Activated CD4-positive, alpha-beta T cell treated with anti-CD3 and anti-CD28 coated beads, Interleukin-2, amount 10 ng/mL, durations not matched to agents 24 days and 14 days (primary cell): Measurements from ENCODE around the gene NT5DC1. TPM values are rescaled to one million over a fixed set of nuclear protein-coding genes. Genes with fewer than 3 reads are reported as not detected.

Source experiments
- DNase-seq: peaks from one replicate; pipeline ENCODE4 v3.0.0; 2022
- H3K27ac Mint-ChIP-seq: one replicate; pipeline ENCODE4 v1.8.0; 2022; ENCODE audit warnings: mild to moderate bottlenecking, mixed read lengths
- H3K27me3 Mint-ChIP-seq: one replicate; pipeline ENCODE4 v1.8.0; 2022; ENCODE audit warnings: mixed read lengths
- H3K36me3 Mint-ChIP-seq: one replicate; pipeline ENCODE4 v1.8.0; 2022; ENCODE audit warnings: low read depth, mild to moderate bottlenecking, mixed read lengths
- H3K4me1 Mint-ChIP-seq: one replicate; pipeline ENCODE4 v1.8.0; 2021; ENCODE audit warnings: mixed read lengths
- H3K4me3 Mint-ChIP-seq: one replicate; pipeline ENCODE4 v1.8.0; 2022; ENCODE audit warnings: mild to moderate bottlenecking, moderate library complexity, mixed read lengths
- H3K9me3 Mint-ChIP-seq: one replicate; pipeline ENCODE4 v1.8.0; 2021; ENCODE audit warnings: mixed read lengths
- intact Hi-C: fragments of 100-400 bp; cut with micrococcal nuclease; formaldehyde crosslinking; loops from one replicate; pipeline ENCODE4 v1.15.1; 2023
- total RNA-seq: library from RNA; stranded (reverse); gene quantifications from 2 replicates; pipeline ENCODE4 v1.2.3, GENCODE V29; 2022

NT5DC1 gene
- total RNA-seq, 1 donor from 2014 or later = 38.9 TPM

DNA sequence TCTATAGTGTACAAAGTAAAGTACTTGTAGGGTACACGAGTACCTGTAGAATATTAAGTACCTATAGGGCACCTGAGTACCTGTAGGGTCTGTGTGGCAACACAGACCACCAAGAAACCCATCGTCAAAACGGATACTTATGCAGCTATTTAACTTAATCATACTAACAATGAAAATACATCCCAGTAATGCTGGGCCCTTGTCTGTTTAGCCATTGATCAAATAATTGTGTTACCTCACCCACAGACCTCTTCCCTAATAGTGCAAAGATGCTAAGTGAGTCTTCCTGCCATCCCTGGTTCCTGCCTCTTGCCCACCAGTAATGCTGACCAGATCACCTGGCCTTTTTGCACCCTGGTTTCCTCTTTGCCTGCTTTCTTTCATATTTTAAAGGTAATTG lies 32.8 kb downstream of the NT5DC1 start:
- Mint-ChIP-seq H3K27me3 (no peaks in the 10 kb centered on the region), H3K4me3 (no peak overlapping the region), H3K9me3 (no peaks in the 10 kb centered on the region), H3K4me1 (peaks cover 7% of the 10 kb centered on the region), H3K27ac (no peak overlapping the region), H3K36me3 (peaks cover 4% of the 10 kb centered on the region)
- intact Hi-C loops = no loop called here
- no peak for DNase-seq

DNA sequence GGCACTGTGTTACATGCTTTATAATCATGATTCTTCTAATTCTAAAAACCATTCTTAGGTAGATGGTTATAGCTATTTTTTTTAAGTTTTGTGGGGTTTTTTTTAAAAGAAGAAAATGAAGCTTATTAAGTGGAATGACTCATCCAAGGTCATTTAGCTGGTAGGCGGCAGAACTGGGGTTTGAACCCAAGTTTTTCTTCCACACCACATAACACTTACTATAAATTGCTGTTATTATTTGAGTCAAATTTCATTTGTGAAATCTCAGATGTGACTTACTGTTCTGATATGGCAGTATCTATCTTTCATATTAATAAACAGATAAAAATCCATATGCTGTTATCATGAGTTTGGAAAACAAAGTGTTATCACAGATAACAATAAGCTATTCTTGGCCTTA lies 35.7 kb downstream of the NT5DC1 start:
- intact Hi-C loops = no loop called here
- Mint-ChIP-seq H3K27ac (no peak overlapping the region), H3K36me3 (peaks cover 4% of the 10 kb centered on the region), H3K27me3 (no peaks in the 10 kb centered on the region), H3K4me3 (no peak overlapping the region), H3K4me1 (peaks cover 5% of the 10 kb centered on the region), H3K9me3 (no peaks in the 10 kb centered on the region)
- DNase-seq = no peak

GRCh38 chr6:116136933-116137340 lies 36.3 kb downstream of the NT5DC1 start:
- Mint-ChIP-seq H3K4me1 (peaks cover 5% of the 10 kb centered on the region), H3K27me3 (no peaks in the 10 kb centered on the region), H3K36me3 (peaks cover 1% of the 10 kb centered on the region), H3K9me3 (no peaks in the 10 kb centered on the region), H3K4me3 (no peak overlapping the region), H3K27ac (no peak overlapping the region)
- intact Hi-C loops = no loop called here
- peak; percentile 62 for DNase-seq

DNA sequence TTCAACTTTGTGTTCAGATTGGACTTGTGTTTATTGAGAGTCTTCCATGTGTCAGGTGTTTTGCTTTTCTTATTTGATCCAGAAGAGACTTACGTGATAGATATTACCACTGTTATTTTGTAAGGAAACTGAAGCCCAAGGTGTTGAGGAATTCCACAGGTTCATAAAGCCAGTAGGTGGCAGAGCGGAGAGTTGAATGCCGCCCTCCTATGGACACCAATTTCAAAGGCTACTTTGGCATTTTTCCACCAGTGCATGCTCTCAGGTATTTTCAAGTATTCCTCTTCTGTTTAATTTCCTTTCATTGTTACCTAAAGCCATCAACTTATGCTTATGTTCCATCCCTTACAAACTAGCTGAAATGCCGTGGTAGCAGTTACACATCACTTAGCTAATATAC lies 39.3 kb downstream of the NT5DC1 start:
- intact Hi-C loops = no loop called here
- Mint-ChIP-seq H3K9me3 (no peaks in the 10 kb centered on the region), H3K4me3 (no peak overlapping the region), H3K36me3 (no peaks in the 10 kb centered on the region), H3K27ac (no peak overlapping the region), H3K4me1 (peaks cover 5% of the 10 kb centered on the region), H3K27me3 (no peaks in the 10 kb centered on the region)
- no peak for DNase-seq

DNA sequence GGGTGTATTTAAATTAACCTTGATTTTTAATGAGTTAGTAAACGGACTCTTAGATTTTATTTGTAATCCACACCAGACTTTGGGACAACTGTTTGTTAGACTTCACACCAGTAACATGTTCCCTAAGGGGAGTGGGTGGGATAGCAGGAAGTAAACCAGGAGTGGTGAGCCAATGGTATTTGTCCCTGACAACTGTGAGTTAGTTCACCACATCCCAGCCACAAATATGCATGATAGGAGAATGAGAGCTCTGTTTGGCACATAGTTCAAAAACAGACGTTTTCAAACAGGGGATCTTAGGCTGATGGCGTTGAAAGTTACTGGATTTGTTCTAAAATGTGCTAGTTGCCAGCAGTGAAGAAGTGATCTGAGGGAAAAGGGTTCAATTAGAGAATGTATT lies 44.0 kb downstream of the NT5DC1 start:
- Mint-ChIP-seq H3K36me3 (no peaks in the 10 kb centered on the region), H3K27me3 (no peaks in the 10 kb centered on the region), H3K4me3 (no peak overlapping the region), H3K27ac (no peak overlapping the region), H3K9me3 (no peaks in the 10 kb centered on the region), H3K4me1 (no peaks in the 10 kb centered on the region)
- intact Hi-C loops = no loop called here
- no peak for DNase-seq

- Mint-ChIP-seq H3K27me3 (no peaks in the 10 kb centered on the region), H3K4me3 (no peak overlapping the region), H3K36me3 (no peaks in the 10 kb centered on the region), H3K9me3 (no peaks in the 10 kb centered on the region), H3K4me1 (no peaks in the 10 kb centered on the region), H3K27ac (no peak overlapping the region)
- DNase-seq = no peak
- intact Hi-C loops = no loop called here
These were observed 45.4 kb downstream of the NT5DC1 start for GRCh38 chr6:116145803-116146675.

- Mint-ChIP-seq H3K4me1 (no peaks in the 10 kb centered on the region), H3K27me3 (no peaks in the 10 kb centered on the region), H3K4me3 (no peak overlapping the region), H3K9me3 (no peaks in the 10 kb centered on the region), H3K36me3 (no peaks in the 10 kb centered on the region), H3K27ac (no peak overlapping the region)
- intact Hi-C loops = no loop called here
- no peak for DNase-seq
These were observed 52.0 kb downstream of the NT5DC1 start for GRCh38 chr6:116152620-116153019.

DNA sequence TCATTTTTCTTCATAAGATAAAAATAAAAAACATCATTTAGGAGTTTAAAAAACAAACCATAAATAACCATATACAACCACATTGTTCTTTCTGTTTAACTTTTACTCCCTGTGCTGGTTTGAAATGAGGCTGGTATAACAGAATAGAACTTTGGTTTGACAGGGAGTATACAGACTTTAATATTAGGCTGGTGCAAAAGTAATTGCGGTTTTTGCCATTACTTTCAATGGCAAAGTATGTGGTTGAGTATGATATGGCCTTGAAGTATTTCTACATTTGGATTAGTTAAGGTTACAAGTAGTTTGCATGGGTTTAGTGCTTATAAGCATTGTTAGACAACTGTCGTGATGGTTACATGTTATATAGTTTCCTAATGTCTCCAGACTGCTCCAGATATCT lies 54.2 kb downstream of the NT5DC1 start:
- Mint-ChIP-seq H3K27ac (no peak overlapping the region), H3K4me3 (no peak overlapping the region), H3K9me3 (no peaks in the 10 kb centered on the region), H3K27me3 (no peaks in the 10 kb centered on the region), H3K36me3 (no peaks in the 10 kb centered on the region), H3K4me1 (no peaks in the 10 kb centered on the region)
- no peak for DNase-seq
- intact Hi-C loops = no loop called here

DNA sequence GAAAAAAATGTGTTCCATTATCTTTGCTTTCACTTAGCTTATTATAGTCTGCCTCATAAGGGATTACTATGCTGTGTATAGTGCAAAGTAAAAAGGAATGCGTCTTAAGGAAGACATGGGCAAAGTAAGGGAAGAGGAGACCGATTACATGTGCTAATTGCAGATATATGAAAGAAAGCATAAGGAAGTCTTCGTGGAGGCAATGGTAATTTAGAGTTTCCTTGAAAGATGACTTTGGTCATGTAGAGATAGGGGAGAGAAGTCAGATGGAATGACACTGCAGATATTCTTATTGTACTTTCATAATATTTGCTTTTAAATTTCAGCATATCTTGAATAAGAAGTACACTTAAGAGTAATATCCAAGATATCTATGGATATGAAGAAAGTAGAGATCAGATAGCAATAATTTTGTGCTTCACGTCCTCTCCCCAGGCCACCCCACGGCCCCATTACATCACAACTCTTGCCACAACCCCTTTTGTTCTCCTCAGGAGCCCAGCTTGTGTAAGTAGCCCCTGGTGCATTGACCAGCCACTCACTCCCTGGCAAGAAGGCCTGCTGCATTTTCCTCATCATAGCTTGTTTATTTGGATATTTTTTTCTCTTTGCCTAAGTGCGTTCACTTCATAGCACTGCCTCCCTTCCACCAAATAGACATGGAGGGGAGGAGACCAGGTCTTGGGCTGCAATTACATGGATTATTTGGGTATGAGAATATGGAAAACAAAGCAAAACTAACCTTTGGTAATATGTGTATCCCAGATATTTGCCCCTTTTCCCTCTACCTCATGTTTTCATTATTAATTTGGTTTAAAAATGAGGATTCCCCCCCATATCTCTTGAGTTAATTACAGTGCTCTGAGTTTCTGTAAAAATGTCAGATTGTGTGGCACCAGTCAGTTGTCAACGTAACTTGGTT lies 56.0 kb downstream of the NT5DC1 start:
- intact Hi-C loops = no loop called here
- DNase-seq = no peak
- Mint-ChIP-seq H3K9me3 (no peaks in the 10 kb centered on the region), H3K4me1 (no peaks in the 10 kb centered on the region), H3K4me3 (no peak overlapping the region), H3K27me3 (no peaks in the 10 kb centered on the region), H3K27ac (no peak overlapping the region), H3K36me3 (peaks cover 2% of the 10 kb centered on the region)

DNA sequence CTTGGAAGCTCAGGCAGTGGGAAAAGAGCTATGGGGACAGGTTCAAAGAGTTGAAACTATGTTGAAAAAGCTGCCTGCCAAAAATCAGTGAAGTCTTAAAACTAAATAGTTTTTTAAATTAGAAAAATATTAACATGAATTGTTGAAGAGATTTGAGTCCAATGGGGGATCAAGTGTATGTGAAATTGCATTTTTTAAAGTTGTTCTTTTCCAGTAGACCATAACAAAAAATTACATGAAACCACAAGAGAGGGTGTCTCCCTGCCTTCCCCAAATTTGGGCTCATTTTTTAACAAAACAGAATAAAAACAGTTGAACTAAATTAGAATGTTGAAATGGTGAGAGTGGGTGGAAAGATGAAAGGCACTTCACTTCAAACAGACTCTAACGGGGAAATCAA lies 56.7 kb downstream of the NT5DC1 start:
- no peaks in the 10 kb centered on the region for H3K27me3 Mint-ChIP-seq
- no peak overlapping the region for H3K27ac Mint-ChIP-seq
- DNase-seq = no peak
- H3K4me1 Mint-ChIP-seq = no peaks in the 10 kb centered on the region
- no peak overlapping the region for H3K4me3 Mint-ChIP-seq
- H3K36me3 Mint-ChIP-seq = peaks cover 2% of the 10 kb centered on the region
- no peaks in the 10 kb centered on the region for H3K9me3 Mint-ChIP-seq
- intact Hi-C loops = no loop called here

- intact Hi-C loops = no loop called here
These were observed 58.0 kb downstream of the NT5DC1 start for GRCh38 chr6:116158641-116159040.

GRCh38 chr6:116159782-116160524 lies 59.3 kb downstream of the NT5DC1 start:
- H3K4me3 Mint-ChIP-seq = no peak overlapping the region
- peaks cover 6% of the 10 kb centered on the region for H3K9me3 Mint-ChIP-seq
- no peak overlapping the region for H3K27ac Mint-ChIP-seq
- no peaks in the 10 kb centered on the region for H3K4me1 Mint-ChIP-seq
- intact Hi-C loops = no loop called here
- DNase-seq = no peak
- no peaks in the 10 kb centered on the region for H3K27me3 Mint-ChIP-seq
- H3K36me3 Mint-ChIP-seq = peaks cover 2% of the 10 kb centered on the region

More at GRCh38 chr6:116158641-116159040, 58.0 kb downstream of the NT5DC1 start:
- Mint-ChIP-seq H3K27me3 (no peaks in the 10 kb centered on the region), H3K27ac (no peak overlapping the region), H3K36me3 (peaks cover 2% of the 10 kb centered on the region), H3K4me1 (no peaks in the 10 kb centered on the region), H3K4me3 (no peak overlapping the region), H3K9me3 (no peaks in the 10 kb centered on the region)
- no peak for DNase-seq

GRCh38 chr6:116165596-116165995 lies 64.9 kb downstream of the NT5DC1 start:
- Mint-ChIP-seq H3K4me3 (no peak overlapping the region), H3K9me3 (peaks cover 12% of the 10 kb centered on the region), H3K27me3 (no peaks in the 10 kb centered on the region), H3K27ac (no peak overlapping the region), H3K36me3 (peaks cover 3% of the 10 kb centered on the region), H3K4me1 (no peaks in the 10 kb centered on the region)
- intact Hi-C loops = no loop called here
- DNase-seq = no peak

- H3K4me3 Mint-ChIP-seq = no peak overlapping the region
- intact Hi-C loops = no loop called here
- peaks cover 5% of the 10 kb centered on the region for H3K36me3 Mint-ChIP-seq
- H3K9me3 Mint-ChIP-seq = peaks cover 12% of the 10 kb centered on the region
- no peak for DNase-seq
- H3K27me3 Mint-ChIP-seq = no peaks in the 10 kb centered on the region
- no peak overlapping the region for H3K27ac Mint-ChIP-seq
- H3K4me1 Mint-ChIP-seq = no peaks in the 10 kb centered on the region
These were observed 65.7 kb downstream of the NT5DC1 start for GRCh38 chr6:116166369-116166768.
